B cell (primary cell): ENCODE measurements around the gene CCDC93. TPM values are rescaled to one million over a fixed set of nuclear protein-coding genes. Genes with fewer than 3 reads are reported as not detected.

Experiments
- ATAC-seq: fragments of 200-7000 bp; cut with Tn5 transposase; one replicate; pipeline ENCODE4 v1.10.0; 2021; ENCODE audit warnings: low read depth, mild to moderate bottlenecking, moderate number of reproducible peaks, moderate library complexity
- CTCF ChIA-PET: fragments of 350-600 bp; sonication (Branson Sonifier 250); formaldehyde crosslinking; loops from one replicate; lab custom pipeline; 2021; ENCODE audit warnings: antibody characterized with exemption, inconsistent platforms; lab: Charles Lee
- POLR2A ChIA-PET: fragments of 350-600 bp; sonication (Branson Sonifier 250); formaldehyde crosslinking; loops from one replicate; lab custom pipeline; 2021; ENCODE audit warnings: antibody characterized with exemption; lab: Charles Lee
- DNase-seq: peaks from one replicate; pipeline ENCODE4 v3.0.0; 2013
- H2AFZ ChIP-seq: 2 replicates; pipeline ENCODE4 v1.6.1; 2012; ENCODE audit warnings: mild to moderate bottlenecking, low read depth, low read length; ENCODE audit not compliant: insufficient read depth, poor library complexity, severe bottlenecking
- H3K27ac ChIP-seq, 2 donors: 1 replicate in 1 of 2; 2 replicates in 1 of 2; pipeline ENCODE4 v1.5.1; 2012 to 2013; ENCODE audit warnings: low read length in 2 of 2, mild to moderate bottlenecking in 2 of 2, moderate library complexity in 1 of 2
- H3K27me3 ChIP-seq, 4 experiments: fragments of 200-600 bp in 1 of 4; sonication (generic) in 1 of 4; replicated peaks in 1 of 4; 1 replicate in 2 of 4; 2 replicates in 2 of 4; pipeline versions ENCODE4 v1.6.1 to v1.7.0; 2013 to 2016; ENCODE audit warnings: low read length in 3 of 4, mild to moderate bottlenecking in 2 of 4, mixed read lengths in 1 of 4, moderate library complexity in 1 of 4; ENCODE audit not compliant: insufficient read depth in 4 of 4, control insufficient read depth in 3 of 4; ENCODE audit errors: control extremely low read depth in 1 of 4
- H3K36me3 ChIP-seq, 2 experiments: replicated peaks in 1 of 2; 1 replicate in 1 of 2; 2 replicates in 1 of 2; pipeline versions ENCODE4 v1.6.1 to v1.7.1; 2013; ENCODE audit warnings: low read length in 1 of 2; ENCODE audit not compliant: insufficient read depth in 2 of 2, control insufficient read depth in 1 of 2; ENCODE audit errors: control extremely low read depth in 1 of 2, extremely low read depth in 1 of 2
- H3K4me1 ChIP-seq, 2 donors: fragments of 200-600 bp in 1 of 2; sonication (generic) in 1 of 2; 1 replicate in 1 of 2; 2 replicates in 1 of 2; pipeline versions ENCODE4 v1.5.1 to v1.6.1; 2013 to 2017; ENCODE audit warnings: low read length in 2 of 2; ENCODE audit not compliant: control insufficient read depth in 2 of 2, insufficient read depth in 2 of 2
- H3K4me2 ChIP-seq: replicated peaks from 2 replicates; pipeline ENCODE3; 2012; ENCODE audit warnings: mild to moderate bottlenecking, low read depth, low read length; ENCODE audit not compliant: poor library complexity, severe bottlenecking
- H3K4me3 ChIP-seq, 5 experiments: fragments of 200-600 bp in 1 of 5; sonication (generic) in 1 of 5; 1 replicate in 3 of 5; 2 replicates in 2 of 5; pipeline versions ENCODE4 v1.5.1 to v1.7.0; 2011 to 2016; ENCODE audit warnings: low read length in 4 of 5, mild to moderate bottlenecking in 4 of 5, low read depth in 2 of 5, control low read depth in 1 of 5, moderate library complexity in 1 of 5; ENCODE audit not compliant: insufficient read depth in 1 of 5; ENCODE audit errors: control extremely low read depth in 1 of 5, extremely low read depth in 1 of 5
- H3K79me2 ChIP-seq: fragments of 200-600 bp; sonication (generic); one replicate; pipeline ENCODE4 v1.6.0; 2016; ENCODE audit warnings: low read length; ENCODE audit not compliant: control insufficient read depth, insufficient read depth
- H3K9ac ChIP-seq: fragments of 200-600 bp; sonication (generic); 2 replicates; pipeline ENCODE4 v1.6.1; 2017; ENCODE audit warnings: mild to moderate bottlenecking, low read length, moderate library complexity
- H3K9me3 ChIP-seq, 3 donors: one replicate each; pipeline versions ENCODE4 v1.6.1 to v1.7.1; 2013; ENCODE audit warnings: low read length in 2 of 3; ENCODE audit not compliant: control insufficient read depth in 2 of 3, insufficient read depth in 1 of 3; ENCODE audit errors: control extremely low read depth in 1 of 3
- H4K20me1 ChIP-seq: 2 replicates; pipeline ENCODE4 v1.6.0; 2012; ENCODE audit warnings: mild to moderate bottlenecking, low read length; ENCODE audit not compliant: insufficient read depth, control insufficient read depth, poor library complexity, severe bottlenecking
- H3K27ac Mint-ChIP-seq: one replicate; pipeline ENCODE4 v1.8.0; 2021; ENCODE audit warnings: mixed read lengths
- H3K27me3 Mint-ChIP-seq: one replicate; pipeline ENCODE4 v1.8.0; 2021; ENCODE audit warnings: mixed read lengths
- H3K4me1 Mint-ChIP-seq: one replicate; pipeline ENCODE4 v1.8.0; 2021; ENCODE audit warnings: mixed read lengths
- H3K4me3 Mint-ChIP-seq: one replicate; pipeline ENCODE4 v1.8.0; 2021; ENCODE audit warnings: mixed read lengths
- H3K9me3 Mint-ChIP-seq: one replicate; pipeline ENCODE4 v1.8.0; 2022; ENCODE audit warnings: mixed read lengths; ENCODE audit not compliant: insufficient read depth
- CTCF ChIP-seq: fragments of 200-600 bp; IDR thresholded peaks from one replicate; pipeline ENCODE4 v1.8.0; 2022; ENCODE audit warnings: antibody characterized with exemption, mild to moderate bottlenecking
- EZH2 ChIP-seq: IDR thresholded peaks from 2 replicates; pipeline ENCODE4 v1.6.1; 2012; ENCODE audit warnings: borderline replicate concordance, low read depth, mild to moderate bottlenecking, moderate library complexity, low read length; ENCODE audit not compliant: insufficient read depth, poor library complexity, severe bottlenecking
- WGBS: methylation state at CpG from one replicate; pipeline ENCODE4 v1.1.5; 2013; ENCODE audit warnings: missing lambda C conversion rate; ENCODE audit not compliant: insufficient coverage; 5-methylcytosine and 5-hydroxymethylcytosine counted together
- intact Hi-C: fragments of 100-400 bp; cut with micrococcal nuclease; formaldehyde crosslinking; loops from one replicate; pipeline ENCODE4 v1.10.0; 2022
- polyA plus RNA-seq: library from polyadenylated mRNA; depleted of rRNA; stranded (reverse); fragments of >200 nt; gene quantifications from 2 replicates; pipeline ENCODE4 v1.2.3, GENCODE V29; 2012
- total RNA-seq, 2 donors: library from RNA; stranded (reverse); fragments of 120-200 nt in 1 of 2; gene quantifications; 1 replicate in 1 of 2; 2 replicates in 1 of 2; pipeline versions ENCODE4 v1.2.3 to v1.2.4, GENCODE V29; 2013 to 2022

The CCDC93 gene
- total and polyA plus RNA-seq, 2 donors (not counting 1 experiment from before 2014, with no cell fraction given), result 17.5 to 79.6 TPM

- H3K36me3 ChIP-seq, result no peaks in the 10 kb centered on the region
- intact Hi-C loops, result loop anchor here (1.0 to 2.0 kb wide), 6 partner anchors 11 to 200 kb away; partner anchors contain the start of genes DDX18 and INSIG2
- H3K27me3 ChIP-seq, result peaks cover 0 to 9% (median 0%) of the 10 kb centered on the region in 4 experiments
- peak overlapping the region; percentile 92 for H3K27ac Mint-ChIP-seq
- H3K27ac ChIP-seq, result peak overlapping the region; percentile 40 to 97
- H3K9ac ChIP-seq, result peak overlapping the region; percentile 99
- peak overlapping the region; percentile 91 for H3K4me2 ChIP-seq
- no peaks in the 10 kb centered on the region for H3K9me3 Mint-ChIP-seq
- peak overlapping the region; percentile 97 for H3K4me3 Mint-ChIP-seq
- H3K4me3 ChIP-seq, result peak overlapping the region; percentile 82 to 99 (median 96)
- WGBS, result 2% methylated on average over 14 of the region's 17 CpGs
- TF ChIP-seq EZH2 (no peak), CTCF (no peak)
- H4K20me1 ChIP-seq, result peaks cover 29% of the 10 kb centered on the region
- H3K27me3 Mint-ChIP-seq, result peaks cover 9% of the 10 kb centered on the region
- H3K4me1 Mint-ChIP-seq, result peaks cover 34% of the 10 kb centered on the region
- H3K9me3 ChIP-seq, result no peaks in the 10 kb centered on the region
- ChIA-PET POLR2A (interaction anchor here (1.2 kb wide), 2 partner anchors 11 to 200 kb away, joined by 4 to 6 read pairs; partner anchors contain the start of gene DDX18), CTCF (interaction anchor here (1.0 to 3.1 kb wide), 8 partner anchors 11 to 200 kb away, joined by 3 to 33 read pairs (median 5); partner anchors contain the start of gene DDX18)
- ATAC-seq, result no peak
- peaks cover 21 to 24% of the 10 kb centered on the region in 2 donors for H3K4me1 ChIP-seq
- H2AFZ ChIP-seq, result peak overlapping the region; percentile 100
- DNase-seq, result no peak
- H3K79me2 ChIP-seq, result peaks cover 54% of the 10 kb centered on the region
These were observed 588 bp upstream of the CCDC93 start for GRCh38 chr2:118014492-118014824.

GRCh38 chr2:118013221-118013723 is 598 bp downstream of the CCDC93 start:
- CTCF ChIA-PET, result interaction anchor here (1.0 to 3.1 kb wide), 9 partner anchors 10 to 199 kb away, joined by 3 to 33 read pairs (median 5); partner anchors contain the start of gene DDX18
- H3K4me1 Mint-ChIP-seq, result peaks cover 34% of the 10 kb centered on the region
- DNase-seq, result no peak
- under 1% methylated on average over 48 of the region's 48 CpGs for WGBS
- intact Hi-C loops, result no loop called here
- Histone ChIP-seq H3K9ac (peak overlapping the region; percentile 99), H3K27me3 (peaks cover 0 to 9% (median 0%) of the 10 kb centered on the region in 4 experiments), H3K4me2 (peak overlapping the region; percentile 91), H3K4me3 (peak overlapping the region; percentile 60 to 99 (median 96)), H4K20me1 (peaks cover 39% of the 10 kb centered on the region), H3K4me1 (peaks cover 21 to 24% of the 10 kb centered on the region in 2 donors), H3K36me3 (peaks cover 0 to 11% of the 10 kb centered on the region in 2 experiments), H3K79me2 (peaks cover 61% of the 10 kb centered on the region), H2AFZ (peak overlapping the region; percentile 100), H3K9me3 (no peaks in the 10 kb centered on the region), H3K27ac (peak overlapping the region; percentile 90 to 97)
- POLR2A ChIA-PET, result no interaction called here
- H3K27ac Mint-ChIP-seq, result peak overlapping the region; percentile 89
- H3K4me3 Mint-ChIP-seq, result peak overlapping the region; percentile 97
- peaks cover 9% of the 10 kb centered on the region for H3K27me3 Mint-ChIP-seq
- no peak for TF ChIP-seq EZH2
- no peak for TF ChIP-seq CTCF
- H3K9me3 Mint-ChIP-seq, result no peaks in the 10 kb centered on the region
- peak; percentile 4 for ATAC-seq
